ENCODE data around the gene SH3BP4.

Gene SH3BP4

GRCh38 chr2:234953116-234954031 lies 1.6 kb downstream of the SH3BP4 start:
- peak overlapping the region; percentile 76 for H3K4me3 ChIP-seq
- H3K9me3 ChIP-seq: no peaks in the 10 kb centered on the region
- H3K4me2 ChIP-seq: peak overlapping the region; percentile 95
- H3K27ac ChIP-seq: no peak overlapping the region
- H3K27me3 ChIP-seq: peaks cover 71% of the 10 kb centered on the region
- no peaks in the 10 kb centered on the region for H3K36me3 ChIP-seq
- TF ChIP-seq Cebpa-rat (IDR thresholded peaks at IDR 0.05): no peak
- H4K20me1 ChIP-seq: peaks cover 25% of the 10 kb centered on the region
- H3K4me1 ChIP-seq: peaks cover 18% of the 10 kb centered on the region
- H3K9ac ChIP-seq: no peak overlapping the region

GRCh38 chr2:234954551-234954992 lies 2.8 kb downstream of the SH3BP4 start:
- Histone ChIP-seq H3K27ac (no peak overlapping the region), H3K4me2 (no peak overlapping the region)

GRCh38 chr2:234955091-234955591 lies 3.3 kb downstream of the SH3BP4 start:
- H3K4me2 ChIP-seq: no peak overlapping the region
- no peaks in the 10 kb centered on the region for H3K9me3 ChIP-seq
- no peak overlapping the region for H3K4me3 ChIP-seq
- H3K9ac ChIP-seq: no peak overlapping the region
- H4K20me1 ChIP-seq: peaks cover 25% of the 10 kb centered on the region
- no peak for TF ChIP-seq Cebpa-rat (IDR thresholded peaks at IDR 0.05)
- H3K27ac ChIP-seq: no peak overlapping the region
- peaks cover 12% of the 10 kb centered on the region for H3K4me1 ChIP-seq
- no peaks in the 10 kb centered on the region for H3K36me3 ChIP-seq
- H3K27me3 ChIP-seq: peaks cover 56% of the 10 kb centered on the region

More at GRCh38 chr2:234954551-234954992, 2.8 kb downstream of the SH3BP4 start:
- Histone ChIP-seq H3K4me1 (peaks cover 18% of the 10 kb centered on the region), H3K9me3 (no peaks in the 10 kb centered on the region), H3K4me3 (no peak overlapping the region), H3K27me3 (peaks cover 61% of the 10 kb centered on the region), H4K20me1 (peaks cover 25% of the 10 kb centered on the region), H3K36me3 (no peaks in the 10 kb centered on the region), H3K9ac (no peak overlapping the region)
- no peak for TF ChIP-seq Cebpa-rat (IDR thresholded peaks at IDR 0.05)

- Histone ChIP-seq H3K36me3 (no peaks in the 10 kb centered on the region), H3K9me3 (no peaks in the 10 kb centered on the region), H3K27me3 (peaks cover 47% of the 10 kb centered on the region), H4K20me1 (peaks cover 25% of the 10 kb centered on the region), H3K4me3 (no peak overlapping the region), H3K9ac (no peak overlapping the region), H3K27ac (no peak overlapping the region), H3K4me1 (peaks cover 3% of the 10 kb centered on the region), H3K4me2 (no peak overlapping the region)
- no peak for TF ChIP-seq Cebpa-rat (IDR thresholded peaks at IDR 0.05)
Observed at GRCh38 chr2:234955971-234956509, 4.2 kb downstream of the SH3BP4 start.

GRCh38 chr2:234957834-234958135 lies 6.0 kb downstream of the SH3BP4 start:
- TF ChIP-seq Cebpa-rat (IDR thresholded peaks at IDR 0.05): no peak
- Histone ChIP-seq H3K9me3 (no peaks in the 10 kb centered on the region), H3K27me3 (peaks cover 32% of the 10 kb centered on the region), H4K20me1 (peaks cover 20% of the 10 kb centered on the region), H3K4me2 (no peak overlapping the region), H3K36me3 (no peaks in the 10 kb centered on the region), H3K4me3 (no peak overlapping the region), H3K27ac (no peak overlapping the region), H3K4me1 (no peaks in the 10 kb centered on the region; the same call in 1 of the 2 replicates), H3K9ac (no peak overlapping the region)

- Histone ChIP-seq H3K9me3 (no peaks in the 10 kb centered on the region), H3K9ac (no peak overlapping the region), H3K4me3 (no peak overlapping the region), H3K4me1 (no peaks in the 10 kb centered on the region), H3K27me3 (peaks cover 27% of the 10 kb centered on the region), H3K36me3 (no peaks in the 10 kb centered on the region), H3K27ac (no peak overlapping the region), H3K4me2 (no peak overlapping the region), H4K20me1 (peaks cover 15% of the 10 kb centered on the region)
- no peak for TF ChIP-seq Cebpa-rat (IDR thresholded peaks at IDR 0.05)
Observed at GRCh38 chr2:234958311-234958710, 6.5 kb downstream of the SH3BP4 start.

- Histone ChIP-seq H3K4me1 (no peaks in the 10 kb centered on the region), H3K36me3 (no peaks in the 10 kb centered on the region), H3K9ac (no peak overlapping the region), H3K27ac (no peak overlapping the region), H3K9me3 (no peaks in the 10 kb centered on the region), H4K20me1 (peaks cover 10% of the 10 kb centered on the region; the same call in 1 of the 2 replicates), H3K4me3 (no peak overlapping the region), H3K27me3 (peaks cover 21% of the 10 kb centered on the region), H3K4me2 (no peak overlapping the region)
- no peak for TF ChIP-seq Cebpa-rat (IDR thresholded peaks at IDR 0.05)
Observed at GRCh38 chr2:234958746-234959395, 7.1 kb downstream of the SH3BP4 start.

GRCh38 chr2:234960175-234961088 lies 8.6 kb downstream of the SH3BP4 start:
- Histone ChIP-seq H3K27ac (no peak overlapping the region), H3K9ac (no peak overlapping the region), H3K4me1 (no peaks in the 10 kb centered on the region), H3K27me3 (peaks cover 5% of the 10 kb centered on the region; the same call in 1 of the 2 replicates), H4K20me1 (no peaks in the 10 kb centered on the region), H3K4me2 (no peak overlapping the region), H3K36me3 (no peaks in the 10 kb centered on the region), H3K9me3 (no peaks in the 10 kb centered on the region), H3K4me3 (no peak overlapping the region)
- no peak for TF ChIP-seq Cebpa-rat (IDR thresholded peaks at IDR 0.05)

GRCh38 chr2:234961784-234962183 lies 10.0 kb downstream of the SH3BP4 start:
- Histone ChIP-seq H3K27ac (no peak overlapping the region), H4K20me1 (no peaks in the 10 kb centered on the region), H3K9ac (no peak overlapping the region), H3K4me1 (no peaks in the 10 kb centered on the region), H3K4me2 (no peak overlapping the region), H3K36me3 (no peaks in the 10 kb centered on the region), H3K4me3 (no peak overlapping the region), H3K9me3 (no peaks in the 10 kb centered on the region), H3K27me3 (no peaks in the 10 kb centered on the region)
- no peak for TF ChIP-seq Cebpa-rat (IDR thresholded peaks at IDR 0.05)

Measured in BLaER1 (cell line).